IMR-90 (cell line): ENCODE results near the gene ALOX12B. TPM values are rescaled to one million over a fixed set of nuclear protein-coding genes. Genes with fewer than 3 reads are reported as not detected.

Experiments used
- ATAC-seq: fragments of 200-7000 bp; cut with Tn5 transposase; 2 replicates; pipeline ENCODE4 v1.9.1; 2020; ENCODE audit warnings: low read depth, mild to moderate bottlenecking, moderate library complexity
- BruUV-seq: library from RNA; stranded (reverse); fragments of 400-500 nt; replicated peaks from 2 replicates; lab custom pipeline; 2021; lab: Mats Ljungman, UMichigan
- CTCF ChIA-PET: fragments of 300-600 bp; formaldehyde crosslinking; extraction: SDS; loops from one replicate; lab custom pipeline; 2021; ENCODE audit warnings: antibody characterized with exemption; lab: Yijun Ruan, JAX
- POLR2A ChIA-PET: fragments of 300-600 bp; sonication (Branson Sonifier 250); formaldehyde crosslinking; loops from one replicate; lab custom pipeline; 2022; ENCODE audit warnings: antibody characterized with exemption; ENCODE audit not compliant: unreplicated experiment; lab: Charles Lee
- DNase-seq: peaks from one replicate; pipeline ENCODE4 v3.0.0; 2013
- H2AFZ ChIP-seq: replicated peaks from 2 replicates; pipeline ENCODE3; 2013; ENCODE audit warnings: low read length, mild to moderate bottlenecking; ENCODE audit not compliant: poor library complexity
- H2AK5ac ChIP-seq: 2 replicates; pipeline ENCODE4 v1.6.1; 2013; ENCODE audit warnings: low read depth, low read length, inconsistent platforms
- H2AK9ac ChIP-seq: replicated peaks from 2 replicates; pipeline ENCODE3; 2013; ENCODE audit warnings: mild to moderate bottlenecking, low read depth, low read length, moderate library complexity; ENCODE audit not compliant: poor library complexity
- H2BK120ac ChIP-seq: 2 replicates; pipeline ENCODE4 v1.6.1; 2013; ENCODE audit warnings: low read depth, low read length, inconsistent platforms
- H2BK15ac ChIP-seq: 3 replicates; pipeline ENCODE4 v1.6.1; 2013; ENCODE audit warnings: low read depth, low read length, inconsistent platforms
- H2BK20ac ChIP-seq: 2 replicates; pipeline ENCODE4 v1.6.1; 2013; ENCODE audit warnings: low read depth, mild to moderate bottlenecking, inconsistent platforms, low read length, moderate library complexity
- H2BK5ac ChIP-seq: 2 replicates; pipeline ENCODE4 v1.6.1; 2013; ENCODE audit warnings: mild to moderate bottlenecking, low read depth, low read length, inconsistent platforms; ENCODE audit not compliant: poor library complexity, severe bottlenecking
- H3K14ac ChIP-seq: replicated peaks from 2 replicates; pipeline ENCODE4 v1.6.1; 2013; ENCODE audit warnings: low read depth, low read length, inconsistent platforms
- H3K18ac ChIP-seq: 2 replicates; pipeline ENCODE4 v1.6.1; 2013; ENCODE audit warnings: low read depth, low read length, control low read depth
- H3K23ac ChIP-seq: 2 replicates; pipeline ENCODE4 v1.6.1; 2013; ENCODE audit warnings: low read depth, low read length, inconsistent platforms
- H3K27ac ChIP-seq: 2 replicates; pipeline ENCODE4 v1.5.1; 2013; ENCODE audit warnings: mild to moderate bottlenecking, control low read depth, low read length; ENCODE audit not compliant: insufficient read depth
- H3K27me3 ChIP-seq: 2 replicates; pipeline ENCODE4 v1.6.1; 2013; ENCODE audit warnings: low read length; ENCODE audit not compliant: control insufficient read depth, insufficient read depth
- H3K36me3 ChIP-seq: 2 replicates; pipeline ENCODE4 v1.6.1; 2013; ENCODE audit warnings: low read length, mixed read lengths; ENCODE audit not compliant: control insufficient read depth, insufficient read depth
- H3K4ac ChIP-seq: 2 replicates; pipeline ENCODE4 v1.6.1; 2013; ENCODE audit warnings: low read depth, low read length, inconsistent platforms
- H3K4me1 ChIP-seq: 2 replicates; pipeline ENCODE4 v1.6.1; 2013; ENCODE audit warnings: low read length, mixed read lengths; ENCODE audit not compliant: control insufficient read depth, insufficient read depth
- H3K4me2 ChIP-seq: 2 replicates; pipeline ENCODE4 v1.6.1; 2013; ENCODE audit warnings: low read depth, mild to moderate bottlenecking, control low read depth, low read length, moderate library complexity
- H3K4me3 ChIP-seq: 2 replicates; pipeline ENCODE4 v1.5.1; 2013; ENCODE audit warnings: low read depth, mild to moderate bottlenecking, control low read depth, low read length, moderate library complexity; ENCODE audit not compliant: insufficient read depth
- H3K56ac ChIP-seq: 2 replicates; pipeline ENCODE4 v1.6.1; 2013; ENCODE audit warnings: low read length, inconsistent platforms; ENCODE audit not compliant: insufficient read depth; ENCODE audit errors: extremely low read depth
- H3K79me1 ChIP-seq, 2 experiments: 2 replicates each; pipeline ENCODE4 v1.6.1; 2013; ENCODE audit warnings: low read length in 2 of 2, inconsistent platforms in 1 of 2, low read depth in 1 of 2
- H3K9ac ChIP-seq: 2 replicates; pipeline ENCODE4 v1.6.1; 2013; ENCODE audit warnings: low read depth, low read length, control low read depth
- H3K9me1 ChIP-seq: 2 replicates; pipeline ENCODE4 v1.6.1; 2013; ENCODE audit warnings: low read length, inconsistent platforms; ENCODE audit not compliant: insufficient read depth
- H3K9me3 ChIP-seq: 2 replicates; pipeline ENCODE4 v1.6.1; 2013; ENCODE audit warnings: low read length; ENCODE audit not compliant: control insufficient read depth, insufficient read depth
- H4K20me1 ChIP-seq: 2 replicates; pipeline ENCODE4 v1.6.1; 2013; ENCODE audit warnings: low read length, inconsistent platforms; ENCODE audit not compliant: insufficient read depth
- H4K5ac ChIP-seq: 2 replicates; pipeline ENCODE4 v1.6.1; 2013; ENCODE audit warnings: mild to moderate bottlenecking, low read depth, low read length, control low read depth
- H4K8ac ChIP-seq, 2 experiments: 2 replicates each; pipeline ENCODE4 v1.6.1; 2013; ENCODE audit warnings: low read depth in 2 of 2, low read length in 2 of 2, control low read depth in 1 of 2, inconsistent platforms in 1 of 2
- H4K91ac ChIP-seq: 2 replicates; pipeline ENCODE4 v1.6.1; 2013; ENCODE audit warnings: low read depth, low read length, inconsistent platforms; ENCODE audit not compliant: insufficient read depth
- CHD1 ChIP-seq: IDR thresholded peaks from 2 replicates; pipeline ENCODE4 v1.6.1; 2012; ENCODE audit warnings: low read depth, low read length, improper control_type of control experiment
- CTCF ChIP-seq: conservative IDR thresholded peaks from 2 replicates; pipeline ENCODE4 v1.5.1; 2012; ENCODE audit warnings: mild to moderate bottlenecking, low read depth, low read length, improper control_type of control experiment
- ELK1 ChIP-seq: fragments of 150-350 bp; IDR thresholded peaks from 2 replicates; pipeline ENCODE4 v1.6.1; 2016; ENCODE audit warnings: low read depth, mild to moderate bottlenecking, low read length, moderate library complexity, borderline replicate concordance
- FOS ChIP-seq: fragments of 150-350 bp; IDR thresholded peaks from 2 replicates; pipeline ENCODE4 v1.6.1; 2016; ENCODE audit warnings: low read depth, low read length
- MAFK ChIP-seq: IDR thresholded peaks from 2 replicates; pipeline ENCODE4 v1.6.1; 2012; ENCODE audit warnings: low read depth, low read length, improper control_type of control experiment
- MAZ ChIP-seq: IDR thresholded peaks from 2 replicates; pipeline ENCODE4 v1.6.1; 2012; ENCODE audit warnings: low read depth, mild to moderate bottlenecking, low read length, improper control_type of control experiment, moderate library complexity, borderline replicate concordance
- MXI1 ChIP-seq: IDR thresholded peaks from 2 replicates; pipeline ENCODE4 v1.6.1; 2012; ENCODE audit warnings: low read depth, mild to moderate bottlenecking, low read length, moderate library complexity, borderline replicate concordance
- NFE2L2 ChIP-seq: fragments of 150-350 bp; IDR thresholded peaks from 2 replicates; pipeline ENCODE4 v1.6.1; 2016; ENCODE audit warnings: low read depth, mild to moderate bottlenecking, low read length
- POLR2A ChIP-seq: IDR thresholded peaks from 2 replicates; pipeline ENCODE4 v1.6.1; 2012; ENCODE audit warnings: mild to moderate bottlenecking, low read depth, low read length
- RAD21 ChIP-seq: IDR thresholded peaks from 2 replicates; pipeline ENCODE4 v1.6.1; 2012; ENCODE audit warnings: low read length, improper control_type of control experiment
- RCOR1 ChIP-seq: IDR thresholded peaks from 2 replicates; pipeline ENCODE4 v1.6.1; 2012; ENCODE audit warnings: mild to moderate bottlenecking, low read length, improper control_type of control experiment; ENCODE audit not compliant: insufficient replicate concordance
- RFX5 ChIP-seq: IDR thresholded peaks from 2 replicates; pipeline ENCODE4 v1.8.0; 2012; ENCODE audit warnings: low read depth, mild to moderate bottlenecking, low read length, moderate library complexity
- SMC3 ChIP-seq: fragments of 150-350 bp; IDR thresholded peaks from 2 replicates; pipeline ENCODE4 v1.6.1; 2016; ENCODE audit warnings: low read depth, mild to moderate bottlenecking, antibody characterized with exemption, low read length, moderate library complexity
- WGBS, 2 experiments: methylation state at CpG; one replicate each; pipeline versions ENCODE4 v1.1.5 to v1.1.7; 2013; ENCODE audit warnings: missing lambda C conversion rate in 2 of 2; ENCODE audit not compliant: insufficient read length in 1 of 2; ENCODE audit errors: extremely low coverage in 2 of 2; 5-methylcytosine and 5-hydroxymethylcytosine counted together
- dilution Hi-C: fragments of 300-500 bp; cut with HindIII; formaldehyde crosslinking; loops from one replicate; pipeline ENCODE4 v1.14.3; 2018; ENCODE audit warnings: low sequenced_read_pairs; ENCODE audit not compliant: unreplicated experiment
- in situ Hi-C: fragments of 300-500 bp; cut with MboI; formaldehyde crosslinking; loops from 3 replicates; pipeline ENCODE4 v1.14.3; 2019; ENCODE audit warnings: low sequenced_read_pairs, inconsistent platforms, mixed read lengths
- intact Hi-C: fragments of 100-400 bp; cut with micrococcal nuclease; formaldehyde crosslinking; loops from 2 replicates; pipeline ENCODE4 v1.10.0; 2022
- polyA plus RNA-seq, 3 experiments: library from polyadenylated mRNA; depleted of rRNA; stranded (reverse); fragments of >200 nt; gene quantifications; 2 replicates each; pipeline ENCODE4 v1.2.3, GENCODE V29; 2012; ENCODE audit warnings: low replicate concordance in 1 of 3
- total RNA-seq: library from RNA; depleted of rRNA; stranded (reverse); fragments of >200 nt; gene quantifications from 2 replicates; pipeline ENCODE4 v1.2.3, GENCODE V29; 2012

The ALOX12B gene
- total and polyA plus RNA-seq, 2 of the 4 experiments (the other 2 are of a cell fraction) = not detected

- H3K56ac ChIP-seq = no peak overlapping the region
- no peak overlapping the region for H4K91ac ChIP-seq
- no peaks in the 10 kb centered on the region for H3K9me1 ChIP-seq
- BruUV-seq = no TSS peak
- H3K36me3 ChIP-seq = no peaks in the 10 kb centered on the region
- no peak overlapping the region for H2BK15ac ChIP-seq
- no peak overlapping the region for H2AK5ac ChIP-seq
- H3K14ac ChIP-seq = no peak overlapping the region
- H3K18ac ChIP-seq = no peak overlapping the region
- H4K20me1 ChIP-seq = no peaks in the 10 kb centered on the region
- H3K79me1 ChIP-seq = no peaks in the 10 kb centered on the region
- no peak overlapping the region for H3K4ac ChIP-seq
- dilution Hi-C loops = no loop called here
- 0 out of 2 replicates have a peak, but pooled peaks cover 1% of the 10 kb centered on the region for H3K4me1 ChIP-seq
- no peak overlapping the region for H2AK9ac ChIP-seq
- H3K23ac ChIP-seq = no peak overlapping the region
- H2AFZ ChIP-seq = no peak overlapping the region
- in situ Hi-C loops = loop anchor here (25.0 kb wide), 2 partner anchors 230 to 680 kb away; partner anchors contain the start of genes ARHGEF15 and SPDYE4
- H2BK5ac ChIP-seq = no peak overlapping the region
- ATAC-seq = no peak
- DNase-seq = no peak
- H3K4me3 ChIP-seq = no peak overlapping the region
- H3K27me3 ChIP-seq = peaks cover 60% of the 10 kb centered on the region
- no peak overlapping the region for H3K27ac ChIP-seq
- intact Hi-C loops = loop anchor here (5.0 kb wide), 1 partner anchor 75 kb away; no protein-coding TSS in a partner anchor
- H4K8ac ChIP-seq = no peak overlapping the region
- H3K4me2 ChIP-seq = no peak overlapping the region
- H2BK20ac ChIP-seq = no peak overlapping the region
- TF ChIP-seq RCOR1 = no peak
- TF ChIP-seq MAFK = no peak
- TF ChIP-seq CHD1 = no peak
- no peak for TF ChIP-seq MAZ
- TF ChIP-seq POLR2A = no peak
- no peak for TF ChIP-seq CTCF
- no peak for TF ChIP-seq ELK1
- no peak for TF ChIP-seq SMC3
- no peak for TF ChIP-seq RAD21
- no peak for TF ChIP-seq RFX5
- TF ChIP-seq MXI1 = no peak
- TF ChIP-seq FOS = no peak
- TF ChIP-seq NFE2L2 = no peak
- ChIA-PET POLR2A (no interaction called here), CTCF (no interaction called here)
- WGBS, 2 experiments = 54% methylated on average over 5 of the region's 10 CpGs; no CpG with 5 or more reads in 1 of the 2 experiments
- no peak overlapping the region for H2BK120ac ChIP-seq
- H3K9me3 ChIP-seq = no peaks in the 10 kb centered on the region
- H4K5ac ChIP-seq = no peak overlapping the region
- H3K9ac ChIP-seq = no peak overlapping the region
These were observed 5.2 kb downstream of the ALOX12B start for GRCh38 chr17:8082292-8082691.
